Stimulated activated CD8-positive, alpha-beta memory T cell treated with anti-CD3 and anti-CD28 coated beads, Interleukin-12 subunit alpha, Interleukin-12 subunit beta, amount 100 ng/mL, for 1 hour (primary cell): ENCODE results near the gene IFI35.
A peak's percentile ranks its signal among the peaks of the same experiment; 100 is the strongest.
"Not testable (repeated sequence)": the region's sequence is repeated elsewhere in the genome, so short reads cannot be mapped to it uniquely, and the experiment has no call there.

Source experiments
- DNase-seq: peaks from one replicate; pipeline ENCODE4 v3.0.0-alpha.2; 2020; ENCODE audit warnings: low read depth

The IFI35 gene

GRCh38 chr17:42997984-42998938 lies 8.3 kb upstream of the IFI35 start, which contains the start of gene RPL27:
Gene RPL27 (plus strand): TSS chr17:42998419. CDS start chr17:42998751, 332 bp downstream.
- peak; percentile 97 for DNase-seq

DNA sequence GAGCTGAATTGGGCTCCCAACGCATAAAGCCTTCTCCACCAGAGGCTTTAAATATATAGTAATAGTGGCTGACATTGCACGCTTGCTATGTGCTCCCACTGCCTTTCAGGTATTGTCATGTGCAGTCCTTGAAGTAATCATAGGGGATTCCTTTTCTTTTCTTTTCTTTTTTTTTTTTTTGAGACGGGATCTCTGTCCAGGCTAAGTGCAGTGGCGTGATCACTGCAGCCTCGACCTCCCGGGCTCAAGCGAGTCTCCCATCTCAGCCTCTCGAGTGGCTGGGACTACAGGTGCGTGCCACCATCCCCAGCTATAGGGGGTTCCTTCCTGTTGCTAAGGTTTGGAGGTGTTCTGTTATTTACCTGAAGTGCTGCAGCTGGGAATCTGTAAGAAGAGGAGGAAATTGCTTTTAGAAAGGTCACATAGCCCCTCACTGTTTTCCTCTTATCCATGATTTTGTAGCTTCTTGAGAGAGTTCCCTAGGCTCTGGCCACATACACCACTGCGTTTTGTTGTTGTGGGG lies 7.5 kb upstream of the IFI35 start:
- no peak for DNase-seq

- DNase-seq: not testable (repeated sequence)
These were observed 5.7 kb upstream of the IFI35 start for GRCh38 chr17:43000894-43001293.

GRCh38 chr17:43003542-43004172 lies 2.9 kb upstream of the IFI35 start:
- DNase-seq: no peak

GRCh38 chr17:43010667-43011308 lies 4.2 kb downstream of the IFI35 start:
- no peak for DNase-seq

GRCh38 chr17:43011728-43012472 lies 5.3 kb downstream of the IFI35 start:
- no peak for DNase-seq

DNA sequence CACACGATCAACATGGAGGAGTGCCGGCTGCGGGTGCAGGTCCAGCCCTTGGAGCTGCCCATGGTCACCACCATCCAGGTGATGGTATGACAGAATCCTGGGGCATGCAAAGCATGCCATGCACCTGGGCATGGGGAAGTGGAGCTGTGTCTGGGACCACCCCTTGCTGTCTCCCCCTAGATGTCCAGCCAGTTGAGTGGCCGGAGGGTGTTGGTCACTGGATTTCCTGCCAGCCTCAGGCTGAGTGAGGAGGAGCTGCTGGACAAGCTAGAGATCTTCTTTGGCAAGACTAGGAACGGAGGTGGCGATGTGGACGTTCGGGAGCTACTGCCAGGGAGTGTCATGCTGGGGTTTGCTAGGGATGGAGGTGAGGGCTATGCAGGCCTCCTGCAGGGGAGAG lies 6.7 kb downstream of the IFI35 start:
- no peak for DNase-seq

GRCh38 chr17:43014020-43014648 lies 7.5 kb downstream of the IFI35 start:
- no peak for DNase-seq

DNA sequence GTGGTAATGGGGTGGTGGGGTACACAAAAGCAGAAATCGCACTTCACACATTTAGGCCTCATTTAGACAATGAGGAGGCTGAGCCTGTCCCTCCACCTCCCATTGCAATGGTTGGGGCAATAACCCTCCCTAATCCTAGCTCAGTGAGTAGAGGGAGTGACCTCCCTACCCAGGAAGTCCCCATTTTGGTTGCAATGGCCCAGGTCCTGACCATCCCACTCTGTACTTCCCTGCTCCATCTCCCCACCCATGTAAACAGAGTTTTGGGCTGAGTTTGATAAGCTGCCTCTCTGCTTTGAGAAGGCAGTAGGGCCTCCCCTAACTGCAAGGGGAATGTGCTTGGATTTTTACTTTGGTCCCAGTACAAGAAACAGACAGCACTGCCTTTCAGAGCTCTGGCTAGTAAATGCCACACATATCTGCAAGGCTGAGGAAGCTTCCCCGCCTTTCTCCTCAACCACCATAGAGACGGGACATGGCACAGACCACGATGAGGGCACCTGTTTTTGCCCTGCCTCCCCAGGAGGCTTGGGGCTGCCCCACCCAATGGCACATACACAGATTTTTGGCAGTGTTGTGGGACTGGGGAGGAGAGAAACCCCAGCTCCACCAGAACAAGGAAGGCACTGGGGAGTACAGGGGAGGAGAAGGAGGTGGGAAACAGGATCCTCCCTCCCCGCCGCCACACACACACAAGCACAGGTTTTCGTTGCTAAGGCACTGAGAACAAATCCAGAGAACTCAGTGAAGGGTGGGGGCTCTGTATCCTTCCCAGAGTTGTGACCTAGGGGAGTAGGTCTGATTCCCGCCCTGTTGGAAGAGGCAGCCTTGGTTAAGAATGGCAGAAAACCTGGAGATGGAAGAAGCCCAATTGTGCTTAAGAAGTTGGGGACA lies 8.3 kb downstream of the IFI35 start:
- DNase-seq: no peak

- DNase-seq: no peak
These were observed 9.0 kb downstream of the IFI35 start for GRCh38 chr17:43015579-43015978.

DNA sequence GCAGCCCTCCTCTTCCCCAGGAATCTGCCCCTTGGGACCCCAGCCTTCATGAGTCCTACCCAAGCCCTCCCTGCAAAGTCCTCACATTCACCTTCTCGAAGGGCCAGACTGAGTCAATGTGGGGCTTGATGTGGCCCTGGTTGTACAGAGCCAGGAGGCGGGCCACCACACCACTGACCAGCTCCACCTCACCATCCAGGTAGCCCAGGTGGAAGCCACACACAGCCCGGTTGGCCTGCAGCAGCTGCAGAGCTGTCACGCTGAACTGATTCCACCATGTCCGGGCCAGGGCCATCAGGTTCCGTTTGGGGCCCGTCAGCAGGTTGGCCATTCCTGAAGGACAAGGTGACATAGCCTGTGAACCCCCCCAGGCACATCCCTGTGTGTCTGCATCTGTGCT lies 9.6 kb downstream of the IFI35 start:
- DNase-seq: no peak

- DNase-seq: no peak
These were observed 11.6 kb downstream of the IFI35 start for GRCh38 chr17:43018008-43018853.

DNA sequence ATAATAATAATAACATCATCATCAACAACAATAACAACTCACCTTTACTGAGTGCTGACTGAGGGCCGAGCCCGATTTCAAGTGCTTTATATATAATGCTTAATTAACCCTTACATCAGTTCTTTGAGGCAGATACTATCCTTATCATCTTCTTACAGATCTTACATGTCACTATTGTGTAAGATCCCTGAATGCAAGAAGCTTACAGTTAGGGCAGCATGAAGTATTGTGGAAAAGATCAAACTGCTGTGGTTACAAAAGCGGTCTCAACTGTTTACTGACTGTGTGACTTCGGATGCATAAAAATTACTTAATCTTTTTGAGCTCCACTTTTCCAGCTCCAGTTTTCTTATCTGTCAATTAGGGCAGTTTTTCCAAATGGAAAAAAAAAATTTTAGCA lies 12.3 kb downstream of the IFI35 start:
- DNase-seq: no peak

GRCh38 chr17:43019418-43019817 lies 12.8 kb downstream of the IFI35 start:
- DNase-seq: no peak

- no peak for DNase-seq
These were observed 13.5 kb downstream of the IFI35 start for GRCh38 chr17:43020030-43020621.

DNA sequence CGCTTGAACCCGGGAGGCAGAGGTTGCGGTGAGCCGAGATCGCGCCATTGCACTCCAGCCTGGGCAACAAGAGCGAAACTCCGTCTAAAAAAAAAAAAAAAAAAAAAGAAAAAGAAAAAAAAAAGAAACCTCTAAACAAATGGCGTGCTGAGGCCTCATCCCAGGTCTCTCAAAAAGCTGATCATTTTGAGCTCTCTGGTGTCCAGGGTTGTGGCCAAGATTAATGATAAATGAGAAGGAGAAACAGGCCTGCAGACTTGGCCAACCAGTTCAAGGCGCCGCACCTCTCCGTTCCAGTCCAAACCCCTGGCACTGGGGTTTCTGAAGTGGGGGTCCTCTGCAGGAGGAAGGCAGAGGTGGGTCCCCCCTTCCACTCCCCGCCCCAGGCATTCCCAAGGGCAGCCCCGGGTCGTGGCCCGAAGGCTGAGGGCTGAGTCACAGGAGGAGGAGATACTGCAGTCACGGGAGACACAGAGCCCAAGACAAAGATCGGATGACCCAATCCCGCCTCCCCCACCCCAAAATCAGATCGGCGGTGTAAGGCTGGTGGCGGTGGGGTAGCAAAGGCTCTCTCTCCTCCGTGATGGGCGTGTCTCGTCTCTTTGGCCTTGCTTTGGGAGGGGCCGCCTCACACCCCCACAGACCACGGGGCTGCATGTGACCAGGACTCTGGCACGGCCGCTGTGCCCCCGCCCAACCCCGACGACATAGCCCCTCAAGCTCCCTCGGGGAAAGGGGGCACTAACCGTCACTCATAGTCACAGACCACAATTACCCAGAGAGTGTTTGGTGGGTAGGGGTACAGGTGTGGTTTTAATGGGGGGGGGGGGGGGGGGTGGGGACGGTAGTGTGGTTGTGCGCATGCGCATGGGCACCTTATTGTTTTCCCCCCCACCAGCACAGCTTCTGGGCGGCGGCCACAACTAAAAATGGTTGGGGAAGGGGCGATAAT lies 14.5 kb downstream of the IFI35 start:
- no peak for DNase-seq

- peak; percentile 37 for DNase-seq
These were observed 15.3 kb downstream of the IFI35 start, which contains the start of gene VAT1 for GRCh38 chr17:43021741-43022512. Gene VAT1 (minus strand): TSS chr17:43022385. CDS start chr17:43022322, 63 bp downstream.
